Neural progenitor cell (in vitro differentiated cells): ENCODE measurements around the gene CACNA1D.

Experiments
- EZH2 ChIP-seq: fragments of 200-600 bp; sonication (generic); IDR thresholded peaks from 2 replicates; pipeline ENCODE4 v1.6.1; 2017; ENCODE audit warnings: antibody characterized with exemption, mild to moderate bottlenecking, moderate library complexity
- EZH2phosphoT487 ChIP-seq: fragments of 200-600 bp; sonication (generic); IDR thresholded peaks from 2 replicates; pipeline ENCODE4 v1.6.1; 2017; ENCODE audit warnings: antibody characterized with exemption
- TF ChIP-seq, protein P1 (sequence below): fragments of 200-600 bp; sonication (generic); IDR thresholded peaks from 2 replicates; pipeline ENCODE4 v1.5.1; 2017; ENCODE audit warnings: antibody characterized with exemption, mild to moderate bottlenecking

DNA sequence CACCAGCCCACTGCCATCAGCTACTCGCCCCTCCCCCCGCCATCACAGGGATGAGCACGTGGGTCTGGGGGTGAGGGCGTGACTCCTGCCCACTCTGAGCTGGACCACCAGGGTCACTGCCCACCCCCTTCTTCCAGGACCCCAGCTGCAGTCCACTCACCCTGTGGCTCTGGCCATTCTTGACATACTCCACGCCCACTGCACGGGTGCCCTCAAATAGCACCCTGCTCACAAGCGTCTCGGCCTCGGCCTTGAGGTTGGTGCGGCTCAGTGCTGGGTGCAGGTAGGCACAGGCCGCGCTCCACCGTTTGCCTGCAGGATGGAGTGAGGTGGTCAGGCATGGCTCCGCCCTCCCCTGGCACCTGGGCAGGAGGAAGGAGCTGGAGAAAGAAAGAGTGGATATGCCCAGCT is 327.9 kb downstream of the CACNA1D start:
- TF ChIP-seq, protein P1, sequence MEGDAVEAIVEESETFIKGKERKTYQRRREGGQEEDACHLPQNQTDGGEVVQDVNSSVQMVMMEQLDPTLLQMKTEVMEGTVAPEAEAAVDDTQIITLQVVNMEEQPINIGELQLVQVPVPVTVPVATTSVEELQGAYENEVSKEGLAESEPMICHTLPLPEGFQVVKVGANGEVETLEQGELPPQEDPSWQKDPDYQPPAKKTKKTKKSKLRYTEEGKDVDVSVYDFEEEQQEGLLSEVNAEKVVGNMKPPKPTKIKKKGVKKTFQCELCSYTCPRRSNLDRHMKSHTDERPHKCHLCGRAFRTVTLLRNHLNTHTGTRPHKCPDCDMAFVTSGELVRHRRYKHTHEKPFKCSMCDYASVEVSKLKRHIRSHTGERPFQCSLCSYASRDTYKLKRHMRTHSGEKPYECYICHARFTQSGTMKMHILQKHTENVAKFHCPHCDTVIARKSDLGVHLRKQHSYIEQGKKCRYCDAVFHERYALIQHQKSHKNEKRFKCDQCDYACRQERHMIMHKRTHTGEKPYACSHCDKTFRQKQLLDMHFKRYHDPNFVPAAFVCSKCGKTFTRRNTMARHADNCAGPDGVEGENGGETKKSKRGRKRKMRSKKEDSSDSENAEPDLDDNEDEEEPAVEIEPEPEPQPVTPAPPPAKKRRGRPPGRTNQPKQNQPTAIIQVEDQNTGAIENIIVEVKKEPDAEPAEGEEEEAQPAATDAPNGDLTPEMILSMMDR = no peak
- no peak for TF ChIP-seq EZH2phosphoT487
- TF ChIP-seq EZH2 = no peak
